Measurements from ENCODE around the gene PTPN3.

Gene PTPN3

DNA sequence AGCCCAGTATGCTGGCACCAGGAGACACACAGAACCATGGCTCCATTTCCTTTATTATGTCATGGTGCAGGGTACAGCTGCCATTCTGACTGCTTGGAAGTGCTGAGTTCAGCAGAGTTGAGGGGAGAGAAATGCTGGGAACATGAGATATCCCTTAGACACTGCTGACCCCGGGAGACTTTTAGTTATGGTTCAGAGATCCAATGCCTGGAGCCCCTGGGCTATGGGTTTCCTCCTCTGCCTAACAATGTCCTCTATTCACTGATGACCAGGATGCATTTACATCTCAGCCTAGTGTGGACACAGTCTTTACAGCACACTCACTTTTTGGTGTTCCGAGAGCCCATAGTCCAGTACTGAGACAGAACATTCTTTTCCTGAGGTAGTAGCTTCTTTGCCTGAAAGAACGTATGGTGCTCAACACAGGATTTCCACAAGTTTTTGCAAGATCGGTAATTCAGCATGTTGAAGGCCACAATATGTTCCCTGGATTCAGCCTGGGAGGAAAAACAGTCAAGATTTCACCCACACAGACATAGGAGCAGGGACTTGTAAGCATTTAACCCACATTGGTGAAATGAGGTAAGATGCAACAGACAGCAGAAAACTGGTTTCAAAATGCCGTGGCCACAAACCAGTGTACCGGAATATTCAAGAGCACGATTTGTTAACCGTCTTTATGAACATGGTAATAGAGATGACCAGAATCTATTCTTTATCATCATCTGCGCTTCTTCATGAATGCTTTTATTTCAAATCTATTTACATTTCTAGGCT lies 71.3 kb downstream of the PTPN3 start:
- no peak for DNase-seq (ENCODE audit: low read depth in 2 of 2)

DNA sequence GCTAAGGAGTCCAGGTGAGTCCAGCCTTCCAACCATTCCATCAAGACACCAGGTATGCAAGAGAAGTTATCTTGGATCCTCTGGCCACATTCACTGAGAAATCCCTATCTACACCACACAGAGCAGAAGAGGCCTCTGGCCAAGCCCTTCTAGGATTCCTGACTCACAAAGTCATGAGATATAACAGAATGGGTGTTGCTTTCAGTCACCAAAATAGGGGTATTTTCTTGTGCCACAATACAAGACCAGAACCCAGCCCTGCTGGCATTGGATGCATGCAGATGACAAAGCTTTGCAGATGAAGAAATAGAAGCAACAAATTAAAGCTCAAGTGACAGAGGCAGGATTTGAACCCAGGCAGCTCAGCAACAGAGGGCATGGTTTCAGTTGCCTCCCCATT lies 73.5 kb downstream of the PTPN3 start:
- no peak for DNase-seq (ENCODE audit: low read depth in 2 of 2)

DNA sequence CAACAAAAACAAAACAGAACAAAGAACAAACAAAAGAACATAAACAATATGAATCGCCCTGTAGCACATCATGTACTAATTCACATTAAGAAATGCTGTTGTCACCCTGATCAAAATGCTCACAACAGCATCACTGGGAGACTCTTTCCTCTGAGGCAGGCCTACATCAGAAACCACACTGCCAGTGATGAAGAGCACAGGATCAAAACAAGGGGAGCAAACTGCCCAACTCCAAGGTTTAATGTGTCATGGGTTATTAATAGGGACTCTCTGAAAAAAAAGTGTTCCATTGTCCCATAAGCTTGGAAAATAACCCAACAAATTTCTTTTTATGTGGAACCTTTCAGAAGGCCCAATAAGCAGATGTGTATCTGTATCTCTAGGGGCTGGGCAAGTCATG lies 74.2 kb downstream of the PTPN3 start:
- DNase-seq (ENCODE audit: low read depth in 2 of 2): no peak

DNA sequence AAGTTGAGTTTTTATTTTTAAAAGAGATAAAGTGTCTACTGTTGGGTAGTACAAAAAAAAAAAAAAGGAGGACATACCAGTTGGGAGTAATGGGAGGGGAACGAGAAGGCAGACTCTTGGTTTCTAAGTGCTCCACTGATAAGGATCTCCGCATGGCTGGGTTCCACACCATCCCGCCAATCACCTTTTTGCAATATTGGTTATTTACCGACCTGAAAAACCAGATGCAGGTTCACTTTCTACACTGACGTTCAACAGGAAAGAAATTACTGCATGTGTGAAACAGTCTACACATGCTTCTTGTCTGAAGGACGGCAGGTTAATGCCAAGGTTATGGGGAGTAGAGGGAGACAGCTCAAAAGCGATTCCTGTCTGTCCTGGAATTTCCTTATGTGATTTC lies 75.5 kb downstream of the PTPN3 start:
- DNase-seq (ENCODE audit: low read depth in 2 of 2): no peak

DNA sequence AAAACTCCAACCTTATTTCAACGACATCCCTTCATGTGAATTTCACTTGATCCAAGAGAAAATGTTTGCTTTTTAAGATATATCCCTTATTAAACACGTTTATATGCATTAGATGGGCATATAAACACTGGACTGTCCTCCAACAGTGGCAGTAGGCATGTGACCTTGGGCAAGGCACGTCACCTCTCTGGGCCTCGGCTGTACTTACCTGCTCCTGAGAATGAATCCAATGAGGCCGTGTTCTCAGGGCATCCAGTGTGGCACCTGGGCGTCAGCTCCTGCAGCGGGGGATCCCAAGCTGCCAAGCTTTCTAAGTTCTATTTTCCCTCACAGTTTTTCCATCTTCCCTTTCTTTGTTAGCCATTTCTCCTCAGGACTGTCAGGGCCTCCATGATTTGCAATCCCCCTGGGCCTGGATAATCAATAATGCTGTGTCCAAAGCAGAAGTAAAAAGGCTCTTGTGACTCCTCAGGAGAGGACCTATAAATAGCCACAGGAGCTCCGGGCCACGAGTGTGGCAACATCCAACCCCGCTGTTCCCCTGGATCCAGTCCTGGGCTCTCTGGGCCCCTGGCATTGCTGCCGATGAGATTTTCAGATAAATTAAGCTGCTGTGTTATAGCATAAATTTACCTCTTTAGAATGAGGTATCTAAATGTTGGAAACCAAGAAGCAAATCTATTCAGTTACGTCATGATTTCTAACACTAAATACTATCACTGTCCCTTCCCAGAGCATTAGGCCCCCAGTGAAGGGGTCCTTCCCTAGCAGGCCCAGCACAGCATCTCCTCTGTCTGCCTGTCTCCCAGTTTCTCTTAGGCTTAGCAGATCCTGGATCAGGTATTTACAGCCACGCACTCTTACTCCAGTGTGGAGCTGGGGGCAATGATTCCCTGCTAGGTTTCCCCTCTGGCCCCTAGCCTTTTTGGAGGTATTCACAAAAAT lies 76.8 kb downstream of the PTPN3 start:
- no peak for DNase-seq (ENCODE audit: low read depth in 2 of 2)

DNA sequence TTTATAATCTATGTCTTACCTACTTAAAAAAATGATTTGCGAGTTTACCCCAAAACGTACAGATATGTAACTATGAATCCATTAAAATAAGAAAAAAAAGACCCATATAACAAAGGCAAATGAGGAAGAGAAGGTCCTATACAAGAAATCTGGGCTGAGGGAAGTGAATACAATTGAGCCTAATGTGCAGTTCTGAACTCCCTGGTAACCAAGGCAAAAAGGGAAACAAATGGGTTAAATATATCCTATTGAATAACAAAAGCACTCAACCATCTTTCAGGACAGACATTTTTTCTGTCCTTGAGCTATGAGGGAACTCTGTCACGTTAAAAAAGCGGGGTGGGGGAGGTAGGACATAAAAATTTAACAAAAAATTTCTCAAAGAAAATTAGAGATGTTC lies 78.6 kb downstream of the PTPN3 start:
- DNase-seq (ENCODE audit: low read depth in 2 of 2): no peak

DNA sequence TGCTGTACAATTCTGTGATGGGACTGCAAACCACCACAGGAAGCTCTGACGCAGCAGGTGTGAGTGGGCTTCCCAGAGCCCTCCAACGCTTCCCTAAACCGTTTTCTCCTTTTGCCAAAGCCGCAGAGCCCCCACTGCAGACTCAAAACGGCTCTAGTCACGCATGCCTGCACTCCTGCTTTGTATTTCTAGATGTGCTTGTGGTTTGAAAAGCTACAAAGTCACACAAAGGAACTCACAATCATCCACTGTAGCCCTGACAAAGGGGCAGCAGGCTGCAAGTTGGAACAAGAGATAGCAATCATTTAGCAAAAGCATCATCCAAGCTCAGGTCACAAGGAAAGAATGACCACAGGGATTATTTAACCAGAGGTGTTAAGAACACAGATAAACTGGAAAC lies 79.3 kb downstream of the PTPN3 start:
- DNase-seq (ENCODE audit: low read depth in 2 of 2): no peak

DNA sequence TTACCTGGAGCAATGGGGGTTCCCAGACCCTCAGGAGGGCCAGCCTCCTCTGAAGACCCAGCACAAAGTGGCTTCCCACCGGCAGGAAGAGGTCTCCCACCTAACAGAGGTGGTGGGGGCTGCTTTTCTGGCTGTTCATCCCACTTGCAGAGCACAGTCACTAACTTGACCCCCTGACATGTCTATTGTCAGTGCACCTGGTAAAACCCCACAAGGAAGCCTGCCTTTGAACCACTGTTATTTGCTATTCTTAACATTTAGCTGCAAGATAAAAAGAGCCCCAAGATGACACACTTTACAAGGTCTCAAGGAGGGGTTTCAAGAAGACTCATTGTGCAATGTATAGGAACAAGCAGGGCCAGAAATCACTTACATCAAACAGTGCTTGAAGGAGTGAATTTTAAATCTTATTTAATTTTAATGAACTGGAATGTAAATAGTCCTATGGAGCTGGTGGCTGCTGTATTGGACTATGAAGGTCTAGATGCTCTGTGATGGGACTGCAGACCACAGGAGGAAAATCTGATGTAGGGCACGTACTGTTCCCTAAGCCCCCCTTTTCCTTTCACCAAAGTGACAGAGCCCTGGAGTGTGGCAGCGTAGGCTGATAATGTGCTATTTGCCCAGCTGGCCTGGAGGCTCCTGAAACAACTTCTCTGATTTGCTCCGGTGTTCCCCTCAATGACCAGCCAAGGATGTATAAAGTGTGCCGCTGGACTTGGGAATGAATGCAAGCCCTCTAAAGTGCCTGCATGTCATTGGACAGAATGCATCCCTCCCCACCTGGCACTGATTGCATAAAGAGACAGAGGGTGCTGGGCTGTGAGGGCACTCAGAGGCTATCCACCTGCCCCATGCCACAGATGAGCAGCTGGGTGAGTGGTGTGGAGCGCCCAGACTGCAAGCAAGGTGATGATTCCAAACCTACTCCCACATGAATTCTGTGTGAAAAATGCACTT lies 80.2 kb downstream of the PTPN3 start:
- no peak for DNase-seq (ENCODE audit: low read depth in 2 of 2)

DNA sequence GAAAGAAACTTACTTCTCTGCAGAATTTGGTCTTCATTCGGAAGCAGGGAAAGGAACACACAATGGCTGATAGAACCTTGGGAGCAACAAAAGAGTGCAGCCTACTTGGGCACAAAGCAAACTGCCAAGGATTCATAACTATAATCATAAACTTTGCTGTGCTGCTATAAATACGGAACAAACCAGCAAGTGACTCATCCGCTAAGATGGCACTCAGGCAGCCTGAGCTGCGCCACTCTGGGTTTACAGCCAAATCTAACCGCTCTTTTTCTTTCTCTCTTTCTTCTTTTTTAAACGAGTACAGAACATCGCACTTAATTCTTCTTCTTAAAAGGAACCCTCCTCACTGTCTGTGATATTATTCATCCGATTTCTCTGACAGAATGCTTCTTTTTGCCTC lies 81.1 kb downstream of the PTPN3 start:
- no peak for DNase-seq (ENCODE audit: low read depth in 2 of 2)

DNA sequence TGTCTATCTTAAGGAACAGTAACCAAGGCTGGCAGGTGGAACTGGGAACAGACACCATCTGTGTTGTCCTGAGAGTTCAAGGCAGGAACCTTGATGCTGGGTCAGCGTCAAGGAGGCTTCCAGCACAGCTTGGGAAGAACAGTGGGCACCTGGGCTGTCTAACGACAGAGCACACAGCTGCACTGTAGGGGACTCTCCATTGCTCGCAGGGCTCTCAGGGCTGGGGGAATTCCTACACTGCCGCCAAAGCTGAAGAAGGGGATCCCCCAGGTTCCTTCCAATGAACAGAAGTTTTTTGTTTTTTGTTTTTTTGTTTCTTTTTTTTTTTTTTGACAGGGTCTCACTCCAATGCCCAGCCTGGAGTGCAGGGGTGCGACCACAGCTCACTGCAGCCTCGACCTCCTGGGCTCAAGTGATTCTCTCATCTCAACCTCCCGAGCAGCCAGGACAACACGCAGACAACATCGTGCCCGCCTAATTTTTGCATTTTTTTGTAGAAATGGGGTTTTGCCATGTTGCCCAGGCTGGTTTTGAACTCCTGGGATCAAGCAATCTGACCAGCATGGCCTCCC lies 81.9 kb downstream of the PTPN3 start:
- no peak for DNase-seq (ENCODE audit: low read depth in 2 of 2)

DNA sequence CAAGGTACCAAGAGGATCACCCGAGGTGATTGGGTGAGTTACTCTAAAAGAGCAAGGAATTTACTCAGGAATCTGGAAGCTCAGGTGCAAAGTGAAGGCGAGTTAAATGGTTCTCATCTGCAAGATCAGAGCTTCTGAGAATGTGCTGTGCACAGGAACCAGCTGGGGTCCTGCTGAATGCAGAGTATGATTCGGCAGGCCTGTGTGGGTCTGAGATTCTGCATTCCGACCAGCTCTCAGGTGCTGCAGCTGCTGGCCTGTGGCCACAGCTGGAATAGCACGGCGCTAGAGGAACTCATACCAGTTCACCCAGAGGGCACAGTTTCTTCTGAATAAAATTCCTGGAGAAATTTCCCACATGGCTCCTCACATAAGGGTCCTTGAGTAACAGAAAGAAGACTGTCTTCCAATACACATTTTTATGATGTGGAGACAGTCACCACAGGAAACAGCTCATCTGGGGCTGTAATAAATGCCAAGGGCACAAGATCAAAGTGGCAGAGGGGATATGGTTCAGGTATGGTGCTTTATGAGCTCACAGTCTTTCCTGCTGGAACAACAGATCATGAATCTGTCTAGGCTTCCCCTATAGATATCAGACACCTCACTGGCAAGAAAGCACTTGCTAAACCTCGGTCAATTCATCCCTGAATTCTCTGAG lies 83.9 kb downstream of the PTPN3 start:
- DNase-seq (ENCODE audit: low read depth in 2 of 2): no peak

DNA sequence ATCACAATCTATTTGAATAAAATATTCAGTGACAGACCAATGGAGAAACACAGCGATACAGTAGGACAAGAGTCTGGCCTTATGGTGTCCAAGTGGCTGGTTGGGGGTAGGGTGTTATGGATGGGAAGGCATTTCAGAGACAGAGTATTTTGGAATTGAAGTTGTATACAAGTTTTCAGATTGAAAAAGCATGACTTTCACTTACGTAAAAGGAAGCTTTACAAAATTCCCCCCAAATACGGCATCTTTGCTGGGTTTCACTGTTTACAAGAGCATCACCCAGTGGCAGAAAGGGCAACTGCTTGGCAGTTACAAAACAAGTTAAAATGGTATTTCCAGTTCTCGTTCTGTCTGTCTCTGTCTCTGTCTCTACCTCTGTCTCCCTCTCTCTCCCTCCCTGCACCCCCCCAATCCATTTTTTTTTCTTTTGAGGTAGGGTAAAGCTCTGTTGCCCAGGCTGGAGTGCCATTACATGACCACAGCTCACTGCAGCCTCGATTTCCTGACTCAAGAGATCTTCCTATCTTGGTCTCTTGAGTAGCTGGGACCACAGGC lies 86.2 kb downstream of the PTPN3 start:
- no peak for DNase-seq (ENCODE audit: low read depth in 2 of 2)

DNA sequence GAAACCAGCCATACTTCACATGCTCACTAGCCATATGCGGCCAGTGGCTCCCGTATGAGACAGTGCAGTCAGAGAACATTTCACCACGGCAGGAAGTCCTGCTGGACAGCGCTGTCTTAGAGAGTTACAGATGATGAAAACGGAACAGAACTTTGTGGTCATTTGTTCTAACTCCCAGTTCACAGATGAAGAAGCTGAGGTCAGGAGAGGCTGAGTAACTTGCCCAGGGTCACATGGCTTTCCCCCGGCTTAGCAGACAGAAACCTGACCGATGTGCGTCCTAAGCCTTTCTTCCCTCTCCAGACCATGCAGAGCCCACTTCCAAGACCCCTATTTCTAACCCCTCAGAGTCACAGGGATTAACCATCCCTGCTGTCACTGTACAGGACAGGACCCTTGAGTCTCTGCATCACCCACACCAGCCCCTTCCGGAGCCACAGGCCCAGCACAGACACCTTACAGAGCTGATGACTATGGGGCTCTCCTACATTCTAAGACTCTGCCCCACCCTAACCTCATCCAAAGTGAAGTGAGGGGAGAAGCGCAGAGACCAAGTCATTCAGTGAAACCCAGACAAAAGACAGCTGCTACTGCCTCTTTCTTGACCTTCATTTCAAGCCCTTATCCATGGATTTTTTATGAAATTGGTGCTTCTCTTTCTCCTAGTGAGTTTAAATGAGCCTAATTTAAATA lies 86.9 kb downstream of the PTPN3 start:
- no peak for DNase-seq (ENCODE audit: low read depth in 2 of 2)

DNA sequence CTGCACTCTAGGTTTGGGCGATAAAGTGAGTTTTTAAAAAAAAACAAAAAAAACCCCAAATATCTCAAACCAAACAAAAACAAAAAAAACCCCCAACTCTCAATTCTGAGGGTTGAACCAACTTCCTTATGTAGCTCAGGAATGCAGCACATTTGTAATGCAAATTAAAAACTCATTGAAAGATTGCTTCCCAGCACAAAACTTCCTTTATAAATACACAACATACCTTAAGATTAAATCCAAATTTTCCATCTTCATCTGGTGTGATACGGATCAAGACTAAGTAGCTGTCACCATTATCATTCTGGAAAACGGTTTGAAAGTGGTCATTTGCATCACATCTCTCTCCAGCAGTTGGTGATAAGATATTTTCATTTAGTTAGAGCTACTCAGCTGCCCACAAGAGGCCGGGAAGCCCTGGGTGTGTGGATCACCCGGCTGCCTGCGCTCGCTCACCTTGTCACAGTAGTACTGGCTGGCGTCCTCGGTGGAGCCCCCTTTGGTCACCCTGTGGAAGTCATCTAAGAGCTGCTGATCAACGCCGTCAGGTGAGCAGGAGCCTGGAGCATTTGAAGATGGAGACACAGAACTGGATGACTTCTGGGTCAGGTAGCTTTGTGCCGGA lies 88.2 kb downstream of the PTPN3 start:
- DNase-seq (ENCODE audit: low read depth in 2 of 2): no peak

DNA sequence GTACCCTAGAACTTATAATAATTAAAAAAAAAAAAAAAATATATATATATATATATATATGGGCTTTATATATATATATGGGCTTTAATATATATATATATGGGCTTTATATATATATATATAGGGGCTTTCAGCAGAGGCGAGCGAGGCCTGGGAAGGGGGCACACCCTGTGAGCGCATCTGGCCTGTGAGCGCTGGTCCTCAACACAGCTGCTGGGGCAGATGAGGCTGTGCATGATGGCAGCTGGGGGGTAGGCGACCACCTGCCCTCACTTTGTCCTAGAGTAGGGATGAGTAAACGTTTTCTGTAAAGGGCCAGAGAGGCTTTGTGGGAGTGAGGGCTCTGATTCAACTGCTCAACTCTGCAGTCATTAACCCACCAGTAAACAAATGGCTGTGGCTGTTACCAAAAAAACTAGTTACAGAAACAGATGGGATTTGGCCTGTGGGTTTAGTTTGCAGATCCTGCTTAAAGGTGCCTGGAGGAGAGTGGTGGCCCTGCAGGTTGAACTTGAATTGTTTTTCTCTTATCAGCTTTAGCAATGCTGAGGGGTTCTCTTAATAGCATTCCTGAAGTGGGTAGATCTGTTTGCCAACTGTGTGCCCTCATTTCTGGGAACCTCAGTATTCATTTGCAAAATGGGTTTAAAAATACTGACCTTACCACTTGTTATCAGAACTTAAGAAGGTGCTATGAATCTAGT lies 89.2 kb downstream of the PTPN3 start:
- DNase-seq (ENCODE audit: low read depth in 2 of 2): no peak

DNA sequence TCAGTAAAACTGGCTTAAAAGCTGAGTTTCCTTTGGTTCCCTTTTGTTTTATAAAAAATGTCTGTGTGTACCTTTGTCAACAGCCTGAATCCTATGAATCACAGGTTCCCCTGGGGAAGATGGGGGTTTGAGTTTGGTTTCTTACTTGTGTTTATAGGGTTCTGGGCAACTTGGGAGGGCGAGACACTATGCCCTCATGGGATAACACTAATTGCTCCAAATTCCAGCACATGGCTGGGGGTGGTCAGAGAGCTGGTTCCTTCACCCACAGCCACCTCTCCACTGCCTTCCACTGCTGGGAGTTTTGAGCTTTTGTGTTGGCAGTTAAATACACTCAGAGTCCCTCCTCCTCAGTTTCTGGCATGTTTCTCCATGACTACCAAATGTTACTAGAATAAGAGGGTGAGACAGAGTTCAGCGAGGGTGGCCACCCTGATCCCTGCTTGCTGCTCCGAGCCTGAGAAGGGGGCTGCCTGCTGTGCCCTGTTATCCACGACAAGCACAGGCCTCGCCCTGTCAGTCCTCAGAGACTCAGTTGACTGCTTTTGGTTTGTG lies 94.3 kb downstream of the PTPN3 start:
- DNase-seq (ENCODE audit: low read depth in 2 of 2): no peak

DNA sequence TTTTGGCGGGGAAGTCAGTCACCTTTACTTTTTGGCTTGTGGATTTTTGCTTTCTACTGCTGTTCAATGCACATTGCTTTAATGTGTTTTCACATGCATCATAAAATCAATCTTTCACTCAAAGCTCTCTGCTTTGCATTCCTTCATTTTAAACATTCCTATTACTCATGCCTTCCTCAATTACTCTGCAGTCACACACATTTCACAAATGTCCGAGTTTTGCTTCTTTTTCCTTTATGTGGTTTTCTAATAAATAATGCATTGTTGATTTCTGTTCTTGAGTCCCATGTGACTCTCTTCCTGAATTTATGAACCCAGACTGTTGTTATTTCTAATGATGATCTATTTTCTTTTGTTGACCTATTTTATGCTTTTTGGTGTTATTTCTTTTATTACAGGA lies 95.0 kb downstream of the PTPN3 start:
- no peak for DNase-seq (ENCODE audit: low read depth in 2 of 2)

DNA sequence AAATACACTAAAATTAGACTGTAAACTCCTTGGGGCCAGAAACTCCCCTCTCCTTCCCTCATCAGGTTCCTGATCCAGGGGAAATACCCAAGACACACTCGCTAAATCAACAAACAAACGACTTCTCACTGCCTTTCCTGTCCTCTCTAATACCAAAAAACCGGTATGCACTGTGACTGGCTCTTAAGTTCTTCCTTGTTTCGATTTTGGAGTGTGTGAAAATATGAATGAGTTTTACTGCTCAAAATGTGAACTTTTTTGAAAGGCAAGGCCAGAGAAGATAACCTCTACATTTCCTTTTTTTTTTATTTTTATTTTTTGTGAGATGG lies 96.2 kb downstream of the PTPN3 start:
- DNase-seq (ENCODE audit: low read depth in 2 of 2): no peak
